ENCODE data around the gene DIO3.

The DIO3 gene

DNA sequence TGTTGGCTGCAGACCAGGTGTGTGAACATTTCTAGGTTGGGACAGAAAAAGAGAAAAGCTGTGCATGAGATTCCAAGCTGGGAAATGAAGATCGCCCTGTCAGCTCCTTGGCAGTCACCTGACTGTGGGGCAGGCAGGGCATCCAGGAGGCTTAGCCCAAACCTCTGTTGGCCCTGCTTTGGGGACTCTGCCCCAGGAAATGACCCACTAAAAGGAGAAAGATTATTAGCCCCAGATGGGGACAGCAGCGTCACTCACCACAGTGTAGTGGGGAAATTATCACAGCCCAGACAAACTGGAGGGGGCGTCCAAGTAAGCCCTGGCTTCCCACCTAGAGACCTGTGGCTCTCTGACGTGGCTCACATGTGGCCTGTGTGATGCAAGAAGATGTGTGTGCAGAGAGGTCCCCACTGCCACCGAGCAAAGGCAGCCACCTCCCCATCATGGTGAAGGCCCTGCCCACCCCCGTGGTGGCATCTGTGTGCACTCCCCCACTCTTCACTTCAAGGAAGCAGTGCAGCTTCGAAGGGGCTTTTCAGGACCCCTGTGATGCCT, 39.1 kb downstream of the DIO3 start:
- DNase-seq, result no peak

DNA sequence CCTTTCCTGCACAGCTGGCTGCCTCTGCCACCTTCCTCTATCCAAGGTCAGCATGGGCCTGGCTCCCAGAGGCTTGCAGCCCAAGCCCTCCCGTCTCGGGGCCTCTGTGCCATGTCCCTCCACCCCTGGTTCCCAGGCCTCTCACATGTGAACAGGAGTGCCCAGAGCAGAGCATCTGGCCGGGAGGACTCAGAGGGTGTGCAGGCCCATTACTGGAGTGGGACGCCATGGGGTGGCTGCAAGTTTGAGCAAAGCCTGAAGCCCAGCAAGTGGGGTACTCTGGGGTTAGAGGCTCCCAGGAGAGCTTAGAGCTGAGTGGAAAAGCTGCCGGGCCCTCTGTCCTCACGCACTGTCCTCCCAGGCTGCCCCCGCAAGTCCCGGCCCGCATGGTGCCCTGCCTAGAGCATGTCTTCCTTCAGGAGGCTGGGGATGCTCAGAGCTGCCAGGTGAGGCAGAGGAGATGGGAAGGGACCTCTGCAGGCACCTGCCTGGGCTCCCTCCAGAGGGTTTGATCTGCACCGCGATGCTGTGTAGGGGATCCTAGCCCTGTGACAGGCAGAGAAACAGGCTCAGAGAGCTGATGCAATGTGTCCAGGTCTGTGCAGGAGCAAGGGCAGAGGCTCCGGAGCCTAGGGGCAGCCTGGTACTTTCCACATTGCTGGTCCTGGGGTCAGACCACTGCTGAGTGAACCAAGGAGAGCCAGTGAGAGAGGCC, 39.8 kb downstream of the DIO3 start:
- no peak for DNase-seq

DNA sequence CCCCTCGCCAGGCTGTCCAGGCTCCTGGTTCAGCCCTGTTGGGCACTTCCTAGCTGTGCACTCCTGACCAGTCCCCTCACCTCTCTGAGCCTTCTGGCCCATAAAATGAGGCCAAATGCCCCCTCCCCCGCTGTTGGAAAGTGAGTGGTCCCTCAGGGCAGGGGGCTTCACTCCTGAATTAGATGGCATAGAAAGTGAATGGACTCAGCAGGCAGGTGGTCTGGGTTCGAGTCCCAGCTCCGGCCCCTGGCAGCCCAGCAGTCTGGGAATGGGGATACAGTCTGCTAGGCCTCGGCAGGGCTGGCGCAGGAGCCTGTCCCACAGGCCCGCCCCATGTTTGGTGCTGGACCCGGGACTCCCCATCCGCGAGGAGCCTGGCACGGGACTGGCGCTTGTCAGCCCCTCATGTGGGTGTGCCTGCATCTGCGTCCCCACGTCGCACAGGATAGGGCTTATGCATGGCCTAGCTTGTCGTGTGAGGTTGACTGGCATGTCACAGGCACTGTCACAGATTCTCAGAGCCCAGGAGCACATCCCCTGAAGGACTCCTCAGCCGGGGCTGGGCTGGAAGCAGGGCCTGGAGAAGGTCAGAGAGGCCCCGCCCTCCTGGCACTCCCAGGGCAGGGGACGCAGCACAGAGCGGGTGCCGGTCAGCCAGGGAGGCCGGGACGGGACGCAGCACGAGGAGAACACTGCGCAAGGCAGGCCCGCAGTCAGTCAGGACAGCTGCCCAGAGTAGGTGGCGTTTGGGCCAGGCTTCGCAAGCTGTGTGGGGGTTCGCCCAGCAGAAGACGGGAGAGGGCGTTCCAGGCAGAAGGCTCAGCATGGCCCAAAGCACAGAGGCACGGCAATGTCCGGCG, 40.5 kb downstream of the DIO3 start:
- no peak for DNase-seq

DNA sequence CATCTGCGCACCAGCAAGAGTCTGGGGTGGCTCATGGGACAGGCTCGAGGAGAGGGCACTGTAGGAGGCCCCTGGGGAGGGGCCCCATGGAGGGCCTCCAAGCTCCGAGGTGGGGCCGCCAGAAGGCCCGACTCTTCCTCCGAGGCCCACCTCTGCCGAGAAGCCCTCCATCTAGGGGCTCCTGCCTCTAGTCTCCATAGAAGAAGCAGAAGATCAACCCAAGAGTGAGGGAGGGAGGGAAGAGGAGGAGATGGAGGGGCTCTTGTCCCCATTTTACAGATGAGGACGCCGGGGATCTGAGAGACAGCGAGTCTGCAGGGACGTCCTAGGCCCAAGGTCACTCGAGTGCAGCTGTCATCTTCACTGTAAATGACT, 41.2 kb downstream of the DIO3 start:
- DNase-seq, result no peak

- DNase-seq, result no peak
Observed at GRCh38 chr14:101603096-101603495, 41.8 kb downstream of the DIO3 start.

GRCh38 chr14:101604228-101604934, 43.1 kb downstream of the DIO3 start:
- no peak for DNase-seq

DNA sequence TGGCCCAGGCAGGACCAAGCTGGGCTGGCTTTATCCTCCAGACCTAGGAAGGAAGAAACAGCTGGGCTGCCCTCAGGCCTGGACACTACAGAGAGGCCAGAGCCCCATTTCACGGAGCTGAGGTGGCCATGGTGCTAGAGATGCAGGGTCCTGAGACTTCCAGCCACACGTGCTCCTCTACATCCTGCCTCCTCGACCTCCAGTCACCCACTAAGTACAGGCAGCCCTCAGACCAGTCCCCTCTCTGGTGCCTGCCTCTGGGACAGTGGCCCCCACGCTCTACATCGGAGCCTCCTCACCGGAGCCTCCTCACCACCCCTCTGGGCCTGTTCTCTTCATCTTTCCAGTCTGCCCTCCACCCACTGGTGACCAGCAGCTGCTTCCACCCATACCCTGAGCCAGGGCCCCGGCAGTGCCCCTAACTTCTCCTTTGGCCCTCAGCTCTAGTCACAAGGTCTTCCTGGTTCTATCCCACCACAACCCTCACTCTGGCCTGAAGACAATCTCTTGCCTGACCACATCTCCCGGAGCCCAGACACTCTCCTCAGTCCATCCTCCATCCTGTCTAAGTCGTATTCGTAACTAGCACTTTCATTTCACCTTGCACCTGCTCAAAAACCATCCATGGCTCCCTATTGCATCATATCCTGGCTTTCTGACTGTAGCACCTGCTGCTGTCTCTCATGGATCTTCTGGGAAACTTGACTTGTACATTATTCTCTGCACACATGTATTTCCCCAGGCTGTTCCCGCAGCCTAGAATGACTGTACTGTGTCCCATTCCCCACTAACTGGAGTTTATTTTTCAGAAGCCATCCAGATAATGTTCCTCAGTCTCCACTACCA, 43.9 kb downstream of the DIO3 start:
- DNase-seq, result no peak

DNA sequence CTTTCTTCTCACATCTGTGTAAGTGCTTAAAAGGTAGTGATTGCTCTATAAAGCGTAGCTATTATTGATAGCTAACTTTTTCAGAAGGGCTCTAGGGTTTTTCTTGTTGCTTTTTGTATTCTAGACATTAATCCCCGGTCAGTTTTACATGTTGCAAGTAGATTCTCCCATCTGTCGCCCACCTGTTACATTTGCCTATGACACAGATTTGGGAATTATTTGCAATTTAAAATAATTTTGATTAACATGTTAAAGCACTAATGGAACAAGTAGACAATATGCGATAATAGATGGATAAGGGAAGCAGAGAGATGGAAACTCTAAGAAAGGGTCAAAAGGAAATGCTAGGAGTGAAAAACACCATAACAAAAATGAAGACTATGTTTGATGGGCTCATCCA, 44.5 kb downstream of the DIO3 start:
- DNase-seq, result no peak

Measured in stimulated activated naive CD4-positive, alpha-beta T cell (primary cell).